Type B pancreatic cell (in vitro differentiated cells): ENCODE results near the gene TXNDC16. TPM values are rescaled to one million over a fixed set of nuclear protein-coding genes. Genes with fewer than 3 reads are reported as not detected.

Source experiments
- DNase-seq: peaks from one replicate; pipeline ENCODE4 v3.0.0; 2021; ENCODE audit warnings: mixed read lengths; ENCODE audit not compliant: unreplicated experiment; ENCODE audit errors: extremely low spot score
- H3K27ac Mint-ChIP-seq: 2 replicates; pipeline ENCODE4 v1.8.0; 2021; ENCODE audit warnings: mild to moderate bottlenecking, mixed read lengths
- H3K27me3 Mint-ChIP-seq: 2 replicates; pipeline ENCODE4 v1.8.0; 2021; ENCODE audit warnings: mixed read lengths
- H3K36me3 Mint-ChIP-seq: 2 replicates; pipeline ENCODE4 v1.8.0; 2021; ENCODE audit warnings: mixed read lengths
- H3K4me1 Mint-ChIP-seq: one replicate; pipeline ENCODE4 v1.8.0; 2021; ENCODE audit warnings: mixed read lengths; ENCODE audit not compliant: unreplicated experiment
- H3K4me3 Mint-ChIP-seq: 2 replicates; pipeline ENCODE4 v1.8.0; 2021; ENCODE audit warnings: mild to moderate bottlenecking, mixed read lengths
- H3K9me3 Mint-ChIP-seq: 2 replicates; pipeline ENCODE4 v1.8.0; 2021; ENCODE audit warnings: mixed read lengths
- total RNA-seq: library from RNA; stranded (reverse); gene quantifications from 2 replicates; pipeline ENCODE4 v1.2.1, GENCODE V29; 2021; ENCODE audit warnings: low replicate concordance
- TF ChIP-seq, protein P1 (sequence below): fragments of 200-600 bp; sonication (generic); conservative IDR thresholded peaks from 2 replicates; pipeline ENCODE4 v1.5.0; 2021; ENCODE audit warnings: antibody characterized with exemption, mild to moderate bottlenecking

The TXNDC16 gene
- total RNA-seq, 1 donor from 2014 or later: 17.2 TPM

DNA sequence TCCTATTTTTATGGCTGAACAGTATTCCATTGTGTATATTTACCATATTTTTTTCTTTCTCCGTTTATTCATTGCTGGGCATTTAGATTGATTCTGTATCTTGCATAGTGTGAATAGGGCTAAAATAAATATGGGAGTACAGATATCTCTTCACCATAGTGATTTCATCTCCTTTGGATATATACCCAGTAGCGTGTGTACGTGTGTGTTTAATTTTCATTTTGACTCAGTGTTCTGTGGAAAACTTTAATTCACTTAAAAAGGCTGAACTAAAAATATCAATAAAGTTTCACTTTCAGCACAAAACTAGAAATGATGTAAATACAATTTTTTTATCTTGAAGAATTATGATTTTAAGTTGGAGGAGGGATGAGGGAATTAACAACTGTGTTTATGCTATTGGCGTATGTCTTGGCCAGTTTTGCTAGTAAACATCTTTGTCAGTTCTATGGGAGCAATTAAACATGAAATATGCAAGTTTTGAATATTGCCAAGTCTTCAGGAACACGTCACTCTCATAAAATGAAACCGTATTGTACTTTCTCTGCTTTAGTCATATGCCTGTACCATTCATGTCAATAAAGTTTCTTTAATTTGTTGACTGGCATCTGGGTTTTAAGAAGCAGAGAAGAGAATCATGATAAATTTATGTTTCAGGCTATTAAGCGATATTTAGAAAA, 138.4 kb downstream of the TXNDC16 start:
- DNase-seq: no peak
- TF ChIP-seq, protein P1, sequence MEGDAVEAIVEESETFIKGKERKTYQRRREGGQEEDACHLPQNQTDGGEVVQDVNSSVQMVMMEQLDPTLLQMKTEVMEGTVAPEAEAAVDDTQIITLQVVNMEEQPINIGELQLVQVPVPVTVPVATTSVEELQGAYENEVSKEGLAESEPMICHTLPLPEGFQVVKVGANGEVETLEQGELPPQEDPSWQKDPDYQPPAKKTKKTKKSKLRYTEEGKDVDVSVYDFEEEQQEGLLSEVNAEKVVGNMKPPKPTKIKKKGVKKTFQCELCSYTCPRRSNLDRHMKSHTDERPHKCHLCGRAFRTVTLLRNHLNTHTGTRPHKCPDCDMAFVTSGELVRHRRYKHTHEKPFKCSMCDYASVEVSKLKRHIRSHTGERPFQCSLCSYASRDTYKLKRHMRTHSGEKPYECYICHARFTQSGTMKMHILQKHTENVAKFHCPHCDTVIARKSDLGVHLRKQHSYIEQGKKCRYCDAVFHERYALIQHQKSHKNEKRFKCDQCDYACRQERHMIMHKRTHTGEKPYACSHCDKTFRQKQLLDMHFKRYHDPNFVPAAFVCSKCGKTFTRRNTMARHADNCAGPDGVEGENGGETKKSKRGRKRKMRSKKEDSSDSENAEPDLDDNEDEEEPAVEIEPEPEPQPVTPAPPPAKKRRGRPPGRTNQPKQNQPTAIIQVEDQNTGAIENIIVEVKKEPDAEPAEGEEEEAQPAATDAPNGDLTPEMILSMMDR: no peak
- Mint-ChIP-seq H3K36me3 (no peaks in the 10 kb centered on the region), H3K9me3 (no peaks in the 10 kb centered on the region), H3K27ac (no peak overlapping the region), H3K4me3 (no peak overlapping the region), H3K27me3 (no peaks in the 10 kb centered on the region), H3K4me1 (peaks cover 16% of the 10 kb centered on the region)

DNA sequence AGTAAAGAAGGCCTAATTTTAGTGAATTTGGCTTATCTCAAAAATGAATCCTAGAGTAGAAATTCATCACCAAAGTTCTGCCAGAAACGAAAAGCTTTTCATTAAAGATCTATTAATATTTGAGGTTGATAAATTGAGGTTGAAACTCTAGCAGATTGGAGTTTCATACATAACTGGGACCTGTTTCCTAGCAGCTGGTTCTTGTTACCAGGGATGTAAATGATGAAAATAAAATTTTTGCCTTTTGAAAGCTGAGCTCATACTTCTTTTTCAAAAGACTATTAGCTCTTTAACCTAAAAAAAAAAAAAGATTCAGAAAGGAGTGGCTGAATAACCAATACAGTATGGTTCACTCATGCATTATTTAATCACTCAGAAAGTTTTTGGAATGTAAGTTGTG, 139.9 kb downstream of the TXNDC16 start:
- Mint-ChIP-seq H3K27me3 (no peaks in the 10 kb centered on the region), H3K4me3 (no peak overlapping the region), H3K27ac (no peak overlapping the region), H3K9me3 (no peaks in the 10 kb centered on the region), H3K36me3 (no peaks in the 10 kb centered on the region), H3K4me1 (peaks cover 16% of the 10 kb centered on the region)
- TF ChIP-seq, protein P1: no peak
- no peak for DNase-seq

DNA sequence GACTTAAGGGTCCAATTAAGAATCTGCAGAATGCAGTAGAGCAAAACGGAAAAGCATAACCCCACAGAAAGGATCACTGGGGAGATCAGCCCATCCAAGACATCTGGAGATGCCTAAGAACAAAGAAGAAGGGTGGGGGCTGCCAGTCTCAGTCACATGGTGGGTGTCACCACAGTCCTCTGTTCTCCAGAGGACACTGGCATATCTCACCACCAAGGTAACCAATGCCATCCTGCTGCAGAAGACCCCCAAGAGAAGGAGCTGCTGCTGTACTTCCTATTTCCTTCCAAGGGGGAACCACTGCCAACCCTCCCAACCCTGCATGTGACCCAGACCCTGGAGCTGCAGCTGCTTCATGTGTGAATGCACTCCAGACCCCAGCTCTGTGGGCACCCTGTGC, 147.0 kb downstream of the TXNDC16 start:
- Mint-ChIP-seq H3K4me1 (peaks cover 6% of the 10 kb centered on the region), H3K4me3 (no peak overlapping the region), H3K36me3 (no peaks in the 10 kb centered on the region), H3K27me3 (no peaks in the 10 kb centered on the region), H3K27ac (no peak overlapping the region), H3K9me3 (no peaks in the 10 kb centered on the region)
- TF ChIP-seq, protein P1: no peak
- no peak for DNase-seq

DNA sequence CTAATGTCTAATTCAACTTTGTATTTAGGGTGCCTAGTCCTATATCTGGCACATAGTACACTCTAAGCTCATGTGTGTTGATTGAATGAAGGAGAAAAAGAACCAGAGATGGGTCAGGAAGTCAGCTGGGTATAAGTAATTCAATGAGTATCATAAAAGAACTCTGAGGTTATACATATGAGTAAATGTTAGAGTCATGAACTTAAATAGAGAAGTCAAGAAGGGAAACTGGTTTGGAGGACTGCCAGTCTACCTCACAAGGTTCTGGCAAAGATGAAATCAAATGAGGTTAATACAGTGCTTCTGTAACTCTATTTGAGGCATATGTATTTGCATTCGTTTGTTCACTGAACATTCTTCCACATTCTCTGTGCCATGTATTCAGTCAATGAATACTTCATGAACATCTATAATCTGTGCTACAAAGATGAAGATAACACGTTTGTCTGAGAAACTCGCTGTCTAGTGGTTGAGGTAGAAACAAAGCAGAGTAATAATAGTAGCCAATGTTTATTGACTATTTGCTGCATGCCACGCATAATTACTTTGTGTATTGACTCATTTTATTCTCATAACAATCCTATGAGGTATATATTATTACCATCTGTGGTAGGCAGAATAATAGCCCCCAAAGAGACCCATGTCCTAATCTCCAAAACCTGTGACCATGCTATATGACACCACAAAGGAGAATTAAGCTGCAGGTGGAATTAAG, 149.3 kb downstream of the TXNDC16 start:
- H3K4me1 Mint-ChIP-seq: peaks cover 18% of the 10 kb centered on the region
- no peak overlapping the region for H3K4me3 Mint-ChIP-seq
- H3K9me3 Mint-ChIP-seq: no peaks in the 10 kb centered on the region
- no peaks in the 10 kb centered on the region for H3K36me3 Mint-ChIP-seq
- H3K27ac Mint-ChIP-seq: no peak overlapping the region
- DNase-seq: no peak
- TF ChIP-seq, protein P1: no peak
- H3K27me3 Mint-ChIP-seq: no peaks in the 10 kb centered on the region

DNA sequence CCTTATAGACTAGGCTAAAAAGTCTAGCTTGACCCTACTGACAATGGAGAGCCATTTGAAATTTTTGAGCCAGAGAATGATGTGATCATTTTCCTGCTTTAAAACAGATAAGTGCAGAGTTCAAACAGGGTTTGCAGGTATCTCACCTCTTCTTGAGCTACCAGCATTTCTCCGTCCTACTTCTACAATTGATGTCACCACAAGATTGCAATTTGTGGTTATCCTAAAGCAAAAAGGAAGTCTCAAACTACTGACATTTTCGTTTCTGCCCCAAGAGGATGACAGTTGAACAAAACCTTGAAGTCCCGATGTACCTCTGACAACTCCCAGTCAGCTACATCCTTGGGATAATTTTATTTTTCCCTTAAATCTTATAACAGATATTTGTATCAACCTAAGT, 151.5 kb downstream of the TXNDC16 start:
- peaks cover 18% of the 10 kb centered on the region for H3K4me1 Mint-ChIP-seq
- no peaks in the 10 kb centered on the region for H3K27me3 Mint-ChIP-seq
- DNase-seq: no peak
- no peaks in the 10 kb centered on the region for H3K9me3 Mint-ChIP-seq
- TF ChIP-seq, protein P1: no peak
- no peaks in the 10 kb centered on the region for H3K36me3 Mint-ChIP-seq
- no peak overlapping the region for H3K4me3 Mint-ChIP-seq
- no peak overlapping the region for H3K27ac Mint-ChIP-seq
